Sigmoid colon (tissue), 4 donors: ENCODE data around the gene MST1.

Source experiments
- EP300 ChIP-seq, 4 donors: sonication (generic); formaldehyde crosslinking; IDR thresholded peaks; one replicate each; pipeline ENCODE4 v1.6.1; 2017; ENCODE audit warnings: antibody characterized with exemption in 4 of 4
- POLR2A ChIP-seq, 2 donors: fragments of 450-650 bp; IDR thresholded peaks; one replicate each; pipeline ENCODE4 v1.6.1; 2016; ENCODE audit warnings: antibody characterized with exemption in 2 of 2, mild to moderate bottlenecking in 2 of 2, moderate library complexity in 2 of 2
- POLR2AphosphoS5 ChIP-seq, 4 donors: sonication (generic); formaldehyde crosslinking; IDR thresholded peaks; one replicate each; pipeline ENCODE4 v1.6.1; 2017; ENCODE audit warnings: antibody characterized with exemption in 4 of 4
- TF ChIP-seq, protein P1 (sequence below), 4 experiments: fragments of 450-650 bp in 3 of 4; fragments of 200-600 bp in 1 of 4; IDR thresholded peaks; one replicate each; pipeline ENCODE4 v1.5.1; 2016 to 2019; ENCODE audit warnings: antibody characterized with exemption in 4 of 4, mild to moderate bottlenecking in 3 of 4, moderate library complexity in 2 of 4

DNA sequence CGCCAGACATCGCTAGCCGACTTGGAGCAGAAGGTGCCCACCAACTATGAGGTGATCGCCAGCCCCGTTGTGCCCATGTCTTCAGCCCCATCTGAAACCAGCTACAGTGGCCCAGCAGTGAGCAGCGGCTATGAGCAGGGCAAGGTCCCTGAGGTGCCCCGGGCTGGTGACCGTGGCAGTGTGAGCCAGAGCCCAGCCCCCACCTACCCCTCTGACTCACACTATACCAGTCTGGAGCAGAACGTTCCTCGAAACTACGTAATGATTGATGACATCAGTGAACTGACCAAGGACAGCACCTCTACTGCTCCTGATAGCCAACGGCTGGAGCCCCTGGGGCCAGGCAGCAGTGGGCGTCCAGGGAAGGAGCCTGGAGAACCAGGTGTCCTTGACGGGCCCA lies 28.0 kb downstream of the MST1 start:
- TF ChIP-seq POLR2AphosphoS5 (IDR thresholded peaks at IDR 0.05): no peak
- no peak for TF ChIP-seq EP300 (IDR thresholded peaks at IDR 0.05)
- no peak for TF ChIP-seq POLR2A (IDR thresholded peaks at IDR 0.05)
- TF ChIP-seq, protein P1, sequence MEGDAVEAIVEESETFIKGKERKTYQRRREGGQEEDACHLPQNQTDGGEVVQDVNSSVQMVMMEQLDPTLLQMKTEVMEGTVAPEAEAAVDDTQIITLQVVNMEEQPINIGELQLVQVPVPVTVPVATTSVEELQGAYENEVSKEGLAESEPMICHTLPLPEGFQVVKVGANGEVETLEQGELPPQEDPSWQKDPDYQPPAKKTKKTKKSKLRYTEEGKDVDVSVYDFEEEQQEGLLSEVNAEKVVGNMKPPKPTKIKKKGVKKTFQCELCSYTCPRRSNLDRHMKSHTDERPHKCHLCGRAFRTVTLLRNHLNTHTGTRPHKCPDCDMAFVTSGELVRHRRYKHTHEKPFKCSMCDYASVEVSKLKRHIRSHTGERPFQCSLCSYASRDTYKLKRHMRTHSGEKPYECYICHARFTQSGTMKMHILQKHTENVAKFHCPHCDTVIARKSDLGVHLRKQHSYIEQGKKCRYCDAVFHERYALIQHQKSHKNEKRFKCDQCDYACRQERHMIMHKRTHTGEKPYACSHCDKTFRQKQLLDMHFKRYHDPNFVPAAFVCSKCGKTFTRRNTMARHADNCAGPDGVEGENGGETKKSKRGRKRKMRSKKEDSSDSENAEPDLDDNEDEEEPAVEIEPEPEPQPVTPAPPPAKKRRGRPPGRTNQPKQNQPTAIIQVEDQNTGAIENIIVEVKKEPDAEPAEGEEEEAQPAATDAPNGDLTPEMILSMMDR (IDR thresholded peaks at IDR 0.05): no peak
